Right cardiac atrium (tissue), 5 donors: ENCODE results near the gene FNTB. TPM values are rescaled to one million over a fixed set of nuclear protein-coding genes. Genes with fewer than 3 reads are reported as not detected.
"Not testable (repeated sequence)": the region's sequence is repeated elsewhere in the genome, so short reads cannot be mapped to it uniquely, and the experiment has no call there.

ENCODE experiments used
- ATAC-seq, 2 donors: fragments of 200-7000 bp; cut with Tn5 transposase; one replicate each; pipeline versions ENCODE4 v1.8.0 to v1.9.1; 2020; ENCODE audit warnings: moderate library complexity in 2 of 2, mild to moderate bottlenecking in 1 of 2
- DNase-seq, 3 donors: peaks; one replicate each; pipeline ENCODE4 v3.0.0-alpha.2; 2020
- H3K27ac ChIP-seq: one replicate; pipeline ENCODE4 v1.5.1; 2013; ENCODE audit warnings: mild to moderate bottlenecking, low read length, control low read depth, moderate library complexity
- H3K27me3 ChIP-seq: one replicate; pipeline ENCODE4 v1.6.1; 2013; ENCODE audit not compliant: control insufficient read depth, insufficient read depth
- H3K4me1 ChIP-seq: one replicate; pipeline ENCODE4 v1.6.1; 2013; ENCODE audit warnings: low read length; ENCODE audit not compliant: control insufficient read depth, insufficient read depth
- H3K4me3 ChIP-seq: one replicate; pipeline ENCODE4 v1.5.1; 2013; ENCODE audit warnings: low read length, control low read depth
- H3K9me3 ChIP-seq: one replicate; pipeline ENCODE4 v1.6.1; 2013; ENCODE audit warnings: low read length; ENCODE audit not compliant: control insufficient read depth
- WGBS: extraction: QIAGEN DNeasy Blood & Tissue Kit; methylation state at CpG from one replicate; pipeline ENCODE4 v1.1.7; 2013; 5-methylcytosine and 5-hydroxymethylcytosine counted together
- intact Hi-C, 4 donors: fragments of 100-400 bp; cut with DNase I; formaldehyde crosslinking; loops; one replicate each; pipeline versions ENCODE4 v1.11.0 to v1.14.0; 2022 to 2023
- polyA plus RNA-seq: library from polyadenylated mRNA; stranded (reverse); fragments of 200-250 nt; gene quantifications from one replicate; pipeline ENCODE4 v1.2.3, GENCODE V29; 2013
- total RNA-seq, 4 donors: library from RNA; stranded (reverse); fragmentation: NEBNext Ultra II Directional; extraction: Animal tissue kit (Norgen Biotek cat#: 25700); gene quantifications; one replicate each; pipeline ENCODE4 v1.2.1, GENCODE V29; 2021
- donor health status: healthy with polysubstance abuse.
- donor health status: DM: no; HTN: yes; CAD: no.
- donor health status: DM: no; HTN: no; CAD: no.
- donor health status: DM: no; HTN: yes; CAD: no; lungs with severe emphysema.
- donor health status: DM: yes; HTN: yes; CAD: no.

The FNTB gene
- total and polyA plus RNA-seq, 5 donors, result 10.6 to 20.7 (median 14.9) TPM

- H3K9me3 ChIP-seq, result no peaks in the 10 kb centered on the region
- no peak overlapping the region for H3K4me3 ChIP-seq
- peaks cover 23% of the 10 kb centered on the region for H3K4me1 ChIP-seq
- no peak overlapping the region for H3K27ac ChIP-seq
- no peaks in the 10 kb centered on the region for H3K27me3 ChIP-seq
- intact Hi-C loops, result no loop called here
- 36% methylated on average over 3 of the region's 3 CpGs for WGBS
- peak; percentile 29 to 40 for ATAC-seq
- peak in 1 of 3 donors; percentile 75 for DNase-seq
Measured at GRCh38 chr14:65074449-65075150, 87.9 kb downstream of the FNTB start.

DNA sequence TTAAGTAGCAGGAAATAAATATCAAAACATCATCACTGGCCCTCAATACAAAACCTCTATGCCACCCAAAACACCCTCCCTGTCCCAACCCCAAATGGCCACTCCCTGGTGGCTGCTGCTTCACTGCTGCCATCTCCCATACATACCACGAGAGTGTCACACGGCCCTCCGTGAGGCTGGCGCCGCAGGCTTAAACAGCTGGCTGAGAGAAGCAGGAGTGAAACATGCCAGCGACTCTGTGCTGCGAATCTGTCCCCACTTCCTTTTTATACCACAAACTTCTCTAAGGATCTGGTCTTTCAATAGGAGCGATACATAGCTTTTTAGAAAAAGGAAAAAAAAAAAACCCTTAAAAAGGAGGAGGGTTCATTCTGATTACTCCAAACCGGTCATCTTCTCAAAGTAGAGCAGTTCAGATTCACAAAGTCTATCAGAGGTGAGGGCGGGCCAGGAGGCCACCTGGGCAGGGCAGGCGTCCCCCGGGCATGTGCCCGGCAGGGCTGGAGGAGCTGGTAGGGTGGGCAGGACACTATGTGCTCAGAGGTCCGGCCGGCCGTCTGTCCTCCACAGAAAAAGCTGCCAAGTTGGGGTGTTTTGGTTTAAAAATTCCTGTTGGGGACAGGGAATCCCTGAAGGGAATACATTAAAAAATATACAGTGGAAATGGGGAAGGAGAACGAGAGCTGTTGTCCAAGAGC, 89.1 kb downstream of the FNTB start:
- H3K27ac ChIP-seq, result no peak overlapping the region
- no peak for DNase-seq
- intact Hi-C loops, result no loop called here
- no peaks in the 10 kb centered on the region for H3K9me3 ChIP-seq
- no peak for ATAC-seq
- no peaks in the 10 kb centered on the region for H3K27me3 ChIP-seq
- WGBS, result 87% methylated on average over 17 of the region's 17 CpGs
- H3K4me1 ChIP-seq, result peaks cover 25% of the 10 kb centered on the region
- no peak overlapping the region for H3K4me3 ChIP-seq

DNA sequence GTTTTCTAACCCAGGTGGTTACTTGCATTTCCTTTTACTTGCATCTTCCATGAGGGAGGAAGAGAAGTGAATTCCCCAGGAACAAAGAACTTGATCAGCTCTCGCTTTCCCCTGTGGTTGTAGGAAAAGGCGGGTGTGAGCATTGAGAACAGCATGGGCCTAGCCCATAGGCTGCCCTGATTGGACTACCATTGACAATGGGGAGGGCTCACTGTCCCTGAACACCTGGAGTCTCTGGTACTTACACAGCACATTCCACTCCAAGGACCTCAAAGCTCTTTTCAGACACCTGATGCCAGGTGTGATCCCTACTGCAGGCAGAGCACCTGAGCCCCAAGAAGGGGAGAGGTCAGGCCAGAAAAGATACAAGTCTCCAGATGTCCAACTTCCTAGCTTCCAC, 90.6 kb downstream of the FNTB start:
- no peaks in the 10 kb centered on the region for H3K27me3 ChIP-seq
- no peaks in the 10 kb centered on the region for H3K9me3 ChIP-seq
- WGBS, result 98% methylated on average over 2 of the region's 2 CpGs
- DNase-seq (no peak), ATAC-seq (no peak)
- no peak overlapping the region for H3K4me3 ChIP-seq
- peaks cover 26% of the 10 kb centered on the region for H3K4me1 ChIP-seq
- intact Hi-C loops, result no loop called here
- no peak overlapping the region for H3K27ac ChIP-seq

DNA sequence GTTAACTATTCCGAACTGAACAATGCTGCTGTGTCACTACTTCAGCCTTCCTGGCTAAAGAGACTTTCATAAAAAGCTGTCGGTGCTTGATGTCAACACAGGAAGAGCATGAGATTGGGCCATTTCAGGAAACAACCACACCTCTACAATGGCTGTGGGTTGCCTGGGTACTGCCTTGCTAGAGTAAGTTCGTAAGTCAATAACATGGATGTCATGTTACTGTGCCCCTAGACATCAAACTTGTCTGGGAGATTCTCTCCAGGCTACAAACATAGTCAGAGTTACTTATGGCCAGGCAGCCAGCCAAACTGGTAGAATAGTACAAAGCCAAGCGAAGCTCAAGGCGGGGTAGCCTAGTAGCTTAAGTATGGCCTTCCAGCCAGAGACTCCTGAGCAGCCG, 92.5 kb downstream of the FNTB start:
- WGBS, result 52% methylated on average over 6 of the region's 6 CpGs
- H3K27me3 ChIP-seq, result no peaks in the 10 kb centered on the region
- H3K4me3 ChIP-seq, result no peak overlapping the region
- peaks cover 23% of the 10 kb centered on the region for H3K4me1 ChIP-seq
- ATAC-seq (peak in 1 of 2 donors; percentile 77), DNase-seq (no peak)
- peak overlapping the region; percentile 63 for H3K27ac ChIP-seq
- H3K9me3 ChIP-seq, result no peaks in the 10 kb centered on the region
- intact Hi-C loops, result no loop called here

GRCh38 chr14:65079768-65080167, 93.1 kb downstream of the FNTB start:
- Histone ChIP-seq H3K4me1 (peaks cover 20% of the 10 kb centered on the region), H3K27ac (no peak overlapping the region), H3K9me3 (no peaks in the 10 kb centered on the region), H3K27me3 (no peaks in the 10 kb centered on the region), H3K4me3 (no peak overlapping the region)
- ATAC-seq (no peak), DNase-seq (no peak)
- 74% methylated on average over 5 of the region's 5 CpGs for WGBS
- intact Hi-C loops, result no loop called here

- intact Hi-C loops, result no loop called here
- peaks cover 19% of the 10 kb centered on the region for H3K4me1 ChIP-seq
- DNase-seq, result no peak
- H3K9me3 ChIP-seq, result no peaks in the 10 kb centered on the region
- no peak overlapping the region for H3K4me3 ChIP-seq
- no peaks in the 10 kb centered on the region for H3K27me3 ChIP-seq
- peak in 1 of 2 donors; percentile 30 for ATAC-seq
- H3K27ac ChIP-seq, result no peak overlapping the region
- 45% methylated on average over 2 of the region's 2 CpGs for WGBS
Measured at GRCh38 chr14:65080960-65081747, 94.5 kb downstream of the FNTB start.

- no peak for DNase-seq
- Histone ChIP-seq H3K9me3 (no peaks in the 10 kb centered on the region), H3K4me3 (no peak overlapping the region), H3K27me3 (no peaks in the 10 kb centered on the region), H3K27ac (no peak overlapping the region), H3K4me1 (peaks cover 17% of the 10 kb centered on the region)
- 64% methylated on average over 2 of the region's 2 CpGs for WGBS
- ATAC-seq, result no peak
- intact Hi-C loops, result no loop called here
Measured at GRCh38 chr14:65082930-65083329, 96.2 kb downstream of the FNTB start.

DNA sequence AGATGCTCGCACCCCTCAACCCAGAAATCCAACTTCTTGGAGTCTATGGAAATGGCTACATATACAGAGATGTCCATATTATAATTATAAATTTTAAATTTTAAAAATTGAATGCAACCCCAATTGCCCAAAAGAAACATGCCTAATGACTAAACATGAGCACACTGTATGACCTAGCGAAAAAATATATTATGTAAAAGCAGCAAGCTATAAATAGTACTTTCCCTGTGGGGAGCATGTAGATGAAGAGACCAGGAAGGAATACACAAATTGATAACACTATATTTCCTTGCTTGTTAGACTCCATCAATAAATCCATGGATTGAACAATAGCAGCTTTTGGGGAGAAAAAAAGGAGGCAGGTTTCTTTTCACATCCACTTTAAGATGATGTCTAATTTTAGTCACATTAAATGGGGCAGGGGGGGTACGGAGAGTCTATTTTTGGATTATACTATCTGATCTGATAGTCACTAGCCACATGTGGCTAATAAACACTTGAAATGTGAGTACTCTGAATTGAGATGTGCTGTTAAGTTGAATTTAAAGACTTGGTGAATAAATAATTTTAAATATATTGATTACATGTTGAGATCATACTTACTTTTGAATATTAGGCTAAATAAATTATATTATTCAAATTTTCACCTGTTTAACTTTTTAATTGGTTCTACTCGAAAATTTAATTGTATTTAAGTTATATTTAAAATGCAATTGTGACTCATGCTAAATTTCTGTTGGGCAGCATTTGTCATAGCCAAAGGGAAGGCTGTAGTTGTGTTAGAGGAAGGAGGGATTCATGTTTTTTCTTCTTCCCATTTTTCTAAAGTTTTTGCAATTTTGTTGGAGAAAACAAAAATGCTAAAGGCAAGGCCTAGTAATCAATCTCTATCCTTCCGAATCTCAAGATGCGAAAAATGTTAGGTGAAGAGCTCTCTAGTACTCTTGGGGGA, 98.1 kb downstream of the FNTB start:
- DNase-seq (no peak), ATAC-seq (peak in 1 of 2 donors; percentile 32)
- Histone ChIP-seq H3K4me1 (peaks cover 16% of the 10 kb centered on the region), H3K9me3 (no peaks in the 10 kb centered on the region), H3K4me3 (no peak overlapping the region), H3K27ac (no peak overlapping the region), H3K27me3 (no peaks in the 10 kb centered on the region)
- 79% methylated on average over 6 of the region's 6 CpGs for WGBS
- intact Hi-C loops, result no loop called here

DNA sequence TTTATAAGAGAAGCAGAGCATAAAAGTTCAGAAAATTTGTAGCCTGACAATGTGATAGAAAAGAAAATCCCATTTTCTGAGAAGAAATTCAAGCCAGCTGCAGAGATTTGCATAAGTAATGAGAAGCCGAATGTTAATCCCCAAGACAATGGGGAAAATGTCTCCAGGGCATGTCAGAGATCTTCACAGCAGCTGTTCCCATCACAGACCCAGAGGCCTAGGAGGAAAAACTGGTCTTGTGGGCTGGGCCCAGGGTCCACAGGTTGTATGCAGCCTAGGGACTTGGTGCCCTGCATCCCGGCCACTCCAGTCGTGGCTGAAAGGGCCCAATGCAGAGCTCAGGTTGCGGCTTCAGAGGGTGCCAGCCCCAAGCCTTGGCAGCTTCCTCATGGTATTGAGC, 100.0 kb downstream of the FNTB start:
- H3K4me1 ChIP-seq, result peaks cover 14% of the 10 kb centered on the region
- ATAC-seq, H3K9me3 ChIP-seq, intact Hi-C loops, H3K27ac ChIP-seq, DNase-seq, H3K27me3 ChIP-seq, H3K4me3 ChIP-seq: not testable (repeated sequence)
- WGBS, result 97% methylated on average over 4 of the region's 4 CpGs

DNA sequence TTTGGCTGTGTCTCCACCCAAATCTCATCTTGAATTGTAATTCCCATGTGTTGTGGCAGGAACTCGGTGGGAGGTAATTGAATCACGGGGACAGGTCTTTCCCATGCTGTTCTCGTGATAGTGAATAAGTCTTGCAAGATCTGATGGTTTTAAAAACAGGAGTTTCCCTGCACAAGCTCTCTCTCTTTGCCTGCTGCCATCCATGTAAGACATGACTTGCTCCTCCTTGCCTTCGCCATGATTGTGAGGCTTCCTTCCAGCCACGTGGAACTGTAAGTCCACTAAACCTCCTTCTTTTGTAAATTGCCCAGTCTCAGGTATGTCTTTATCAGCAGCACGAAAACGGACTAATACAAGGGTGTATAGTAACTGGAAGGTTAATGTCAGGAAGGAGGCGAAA, 101.1 kb downstream of the FNTB start:
- H3K4me3 ChIP-seq, ATAC-seq, H3K27ac ChIP-seq, H3K27me3 ChIP-seq, DNase-seq, H3K4me1 ChIP-seq, intact Hi-C loops, H3K9me3 ChIP-seq: not testable (repeated sequence)
- WGBS, result 97% methylated on average over 8 of the region's 8 CpGs
